PC-3 (cell line): ENCODE measurements around the gene B4GALT5.
A peak's percentile ranks its signal among the peaks of the same experiment; 100 is the strongest.

Source experiments
- CTCF ChIP-seq: fragments of 300-600 bp; sonication (generic); conservative IDR thresholded peaks from 2 replicates; pipeline ENCODE4 v1.5.1; 2017; ENCODE audit warnings: antibody characterized with exemption, low read depth, mild to moderate bottlenecking, low read length
- EZH2 ChIP-seq: fragments of 300-600 bp; sonication (generic); IDR thresholded peaks from one replicate; pipeline ENCODE4 v1.6.1; 2017; ENCODE audit warnings: antibody characterized with exemption, mild to moderate bottlenecking, low read length; ENCODE audit not compliant: unreplicated experiment
- EZH2phosphoT487 ChIP-seq: fragments of 300-600 bp; sonication (generic); IDR thresholded peaks from 2 replicates; pipeline ENCODE4 v1.6.1; 2018; ENCODE audit warnings: mild to moderate bottlenecking, antibody characterized with exemption, low read length, borderline replicate concordance

DNA sequence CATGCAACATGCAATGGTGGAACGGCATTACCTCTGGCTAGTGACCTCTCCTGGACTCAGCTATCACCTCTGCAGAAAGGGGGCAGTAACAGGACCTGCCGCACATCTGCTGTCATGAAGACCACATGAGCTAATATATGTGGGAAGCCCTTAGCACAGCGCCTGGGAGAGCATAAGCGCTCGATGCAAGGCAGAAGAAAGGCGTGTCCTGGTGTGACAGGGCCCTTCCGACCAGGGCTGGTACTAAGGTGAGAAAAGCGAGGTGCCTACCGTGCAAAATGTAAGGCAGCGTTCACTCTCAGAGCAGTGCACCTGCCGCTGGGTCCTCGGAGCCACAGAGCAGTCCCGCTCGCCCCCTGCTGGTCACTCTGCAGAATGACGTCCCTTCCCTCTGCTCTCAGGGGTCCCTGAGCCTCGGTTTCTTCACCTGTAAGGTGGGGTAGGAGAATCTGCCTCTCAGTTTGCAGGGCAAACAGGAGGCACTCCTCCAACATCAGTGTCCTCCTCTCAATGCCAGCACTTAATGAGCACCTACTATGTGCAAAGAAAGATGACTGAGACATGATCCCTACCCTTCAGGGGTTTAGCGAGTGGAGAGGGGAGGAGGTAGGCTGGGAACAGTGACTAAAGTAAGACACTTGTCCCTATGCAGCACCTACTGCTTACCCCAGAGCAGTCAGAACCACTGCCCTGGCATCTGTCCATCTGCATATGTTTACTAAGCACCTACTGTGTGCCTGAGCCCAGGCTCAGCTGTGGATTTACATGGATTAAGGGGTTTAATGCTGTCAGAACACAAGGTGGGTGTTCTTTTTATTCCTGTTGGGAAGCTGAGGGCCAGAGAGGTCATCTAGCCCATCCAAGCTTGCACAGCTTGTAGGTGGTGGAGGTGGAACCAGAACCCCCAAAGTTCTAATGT is 104.7 kb downstream of the B4GALT5 start:
- TF ChIP-seq CTCF (peak; percentile 99), EZH2phosphoT487 (no peak), EZH2 (no peak)
